Tibial nerve (tissue), 4 donors: ENCODE measurements around the gene CLIP1.

Source experiments
- EP300 ChIP-seq, 2 donors: sonication (generic); formaldehyde crosslinking; IDR thresholded peaks; one replicate each; pipeline ENCODE4 v1.6.1; 2017; ENCODE audit warnings: antibody characterized with exemption in 2 of 2, mild to moderate bottlenecking in 1 of 2
- POLR2A ChIP-seq, 2 donors: fragments of 450-650 bp; IDR thresholded peaks; one replicate each; pipeline ENCODE4 v1.6.1; 2017; ENCODE audit warnings: antibody characterized with exemption in 2 of 2, mild to moderate bottlenecking in 2 of 2, moderate library complexity in 2 of 2
- TF ChIP-seq, protein P1 (sequence below), 5 experiments: fragments of 200-600 bp in 3 of 5; fragments of 450-650 bp in 2 of 5; sonication (generic) in 3 of 5; IDR thresholded peaks; one replicate each; pipeline ENCODE4 v1.5.1; 2016 to 2019; ENCODE audit warnings: antibody characterized with exemption in 5 of 5, mild to moderate bottlenecking in 3 of 5, moderate library complexity in 2 of 5

GRCh38 chr12:122227341-122227740 lies 195.1 kb downstream of the CLIP1 start:
- TF ChIP-seq, protein P1, sequence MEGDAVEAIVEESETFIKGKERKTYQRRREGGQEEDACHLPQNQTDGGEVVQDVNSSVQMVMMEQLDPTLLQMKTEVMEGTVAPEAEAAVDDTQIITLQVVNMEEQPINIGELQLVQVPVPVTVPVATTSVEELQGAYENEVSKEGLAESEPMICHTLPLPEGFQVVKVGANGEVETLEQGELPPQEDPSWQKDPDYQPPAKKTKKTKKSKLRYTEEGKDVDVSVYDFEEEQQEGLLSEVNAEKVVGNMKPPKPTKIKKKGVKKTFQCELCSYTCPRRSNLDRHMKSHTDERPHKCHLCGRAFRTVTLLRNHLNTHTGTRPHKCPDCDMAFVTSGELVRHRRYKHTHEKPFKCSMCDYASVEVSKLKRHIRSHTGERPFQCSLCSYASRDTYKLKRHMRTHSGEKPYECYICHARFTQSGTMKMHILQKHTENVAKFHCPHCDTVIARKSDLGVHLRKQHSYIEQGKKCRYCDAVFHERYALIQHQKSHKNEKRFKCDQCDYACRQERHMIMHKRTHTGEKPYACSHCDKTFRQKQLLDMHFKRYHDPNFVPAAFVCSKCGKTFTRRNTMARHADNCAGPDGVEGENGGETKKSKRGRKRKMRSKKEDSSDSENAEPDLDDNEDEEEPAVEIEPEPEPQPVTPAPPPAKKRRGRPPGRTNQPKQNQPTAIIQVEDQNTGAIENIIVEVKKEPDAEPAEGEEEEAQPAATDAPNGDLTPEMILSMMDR (IDR thresholded peaks at IDR 0.05), result no peak
- TF ChIP-seq EP300 (IDR thresholded peaks at IDR 0.05) (no peak), POLR2A (IDR thresholded peaks at IDR 0.05) (no peak)
